K562 (cell line): ENCODE measurements around the gene CDC45. TPM values are rescaled to one million over a fixed set of nuclear protein-coding genes. Genes with fewer than 3 reads are reported as not detected.

ENCODE experiments used
- CEBPB ChIP-seq: fragments of 450-650 bp; IDR thresholded peaks from 2 replicates; pipeline ENCODE4 v1.6.1; 2016; ENCODE audit warnings: missing genetic modification characterization, missing compliant biosample characterization
- CEBPZ ChIP-seq: fragments of 150-350 bp; IDR thresholded peaks from 2 replicates; pipeline ENCODE4 v1.6.1; 2014; ENCODE audit warnings: low read depth, mild to moderate bottlenecking, low read length, borderline replicate concordance
- GATAD2A ChIP-seq: fragments of 450-650 bp; IDR thresholded peaks from 2 replicates; pipeline ENCODE4 v1.6.1; 2017
- HDAC1 ChIP-seq, 2 experiments: fragments of 450-650 bp; IDR thresholded peaks; 2 replicates each; pipeline ENCODE4 v1.6.1; 2016 to 2017; ENCODE audit warnings: inconsistent platforms in 1 of 2, mild to moderate bottlenecking in 1 of 2, moderate library complexity in 1 of 2
- HMG20B ChIP-seq: fragments of 250-450 bp; sonication (Bioruptor Pico); IDR thresholded peaks from 2 replicates; pipeline ENCODE4 v1.5.0; 2021; ENCODE audit warnings: mild to moderate bottlenecking
- IRF1 ChIP-seq: sonication (generic); formaldehyde crosslinking; IDR thresholded peaks from 2 replicates; pipeline ENCODE4 v1.8.0; 2022; ENCODE audit warnings: missing genetic modification reagents, mild to moderate bottlenecking, borderline replicate concordance
- KAT2B ChIP-seq: IDR thresholded peaks from one replicate; pipeline ENCODE4 v1.6.1; 2012; ENCODE audit warnings: low read depth, mild to moderate bottlenecking, control low read depth, inconsistent platforms, low read length, moderate library complexity
- MIER1 ChIP-seq: fragments of 450-650 bp; IDR thresholded peaks from 2 replicates; pipeline ENCODE4 v1.6.1; 2016; ENCODE audit warnings: antibody characterized with exemption, mild to moderate bottlenecking, low read depth
- MTA3 ChIP-seq: fragments of 450-650 bp; formaldehyde crosslinking; IDR thresholded peaks from 2 replicates; pipeline ENCODE4 v1.6.1; 2017; ENCODE audit warnings: mild to moderate bottlenecking, borderline replicate concordance
- NCOA4 ChIP-seq: fragments of 450-650 bp; IDR thresholded peaks from 2 replicates; pipeline ENCODE4 v1.6.1; 2018; ENCODE audit warnings: mild to moderate bottlenecking; ENCODE audit not compliant: partially characterized antibody
- NELFE ChIP-seq: IDR thresholded peaks from 2 replicates; pipeline ENCODE4 v1.6.1; 2011; ENCODE audit warnings: mild to moderate bottlenecking; ENCODE audit not compliant: insufficient read depth, insufficient read length
- TBP ChIP-seq: optimal IDR thresholded peaks from 2 replicates; pipeline ENCODE3; 2011; ENCODE audit warnings: low read depth, low read length, improper control_type of control experiment
- TFAM ChIP-seq: fragments of 250-450 bp; sonication (Bioruptor Pico); conservative IDR thresholded peaks from 2 replicates; pipeline ENCODE4 v1.5.0; 2021; ENCODE audit warnings: mild to moderate bottlenecking, moderate library complexity
- TRIM28 ChIP-seq: fragments of 450-650 bp; IDR thresholded peaks from 2 replicates; pipeline ENCODE4 v1.6.1; 2017
- ZNF384 ChIP-seq: IDR thresholded peaks from 2 replicates; pipeline ENCODE4 v1.6.1; 2012; ENCODE audit warnings: low read depth, low read length, improper control_type of control experiment
- ZNF431 ChIP-seq: sonication (generic); formaldehyde crosslinking; IDR thresholded peaks from 2 replicates; pipeline ENCODE4 v1.8.0; 2022; ENCODE audit warnings: mild to moderate bottlenecking, missing genetic modification reagents
- polyA plus RNA-seq, 8 experiments: library from polyadenylated mRNA; depleted of rRNA in 4 of 8; stranded (reverse) in 5 of 8; unstranded in 3 of 8; fragments of >200 nt; fragmentation: Nextera tagmentation in 2 of 8; fragmentation: Illumina TruSeq in 1 of 8; extraction: Ambion mirVana in 2 of 8; extraction: Trizol in 1 of 8; gene quantifications; 2 replicates each; pipeline versions ENCODE4 v1.2.1 to v1.2.3, GENCODE V29; 2011 to 2014; ENCODE audit warnings: inconsistent platforms in 1 of 8, missing spikeins in 1 of 8
- total RNA-seq, 7 experiments: library from RNA; depleted of rRNA in 6 of 7; stranded (reverse); fragments of >200 nt in 6 of 7; fragmentation: Illumina TruSeq in 2 of 7; extraction: Trizol in 2 of 7; gene quantifications; 2 replicates each; pipeline versions ENCODE4 v1.2.1 to v1.2.3, GENCODE V29; 2011 to 2021; ENCODE audit warnings: low replicate concordance in 1 of 7
- TF ChIP-seq, protein P1 (sequence below): conservative IDR thresholded peaks from 2 replicates; pipeline ENCODE4 v1.6.1; 2011; ENCODE audit warnings: low read depth, mild to moderate bottlenecking, low read length; ENCODE audit not compliant: control insufficient read depth
- TF ChIP-seq, protein P2 (sequence below): fragments of 250-450 bp; sonication (Bioruptor Pico); IDR thresholded peaks from 2 replicates; pipeline ENCODE4 v1.4.0; 2020; ENCODE audit warnings: mild to moderate bottlenecking

The CDC45 gene
- total and polyA plus RNA-seq, 9 of the 15 experiments (the other 6 are each of a cell fraction or from before 2014, with no cell fraction given) = 251 to 580 (median 410) TPM

DNA sequence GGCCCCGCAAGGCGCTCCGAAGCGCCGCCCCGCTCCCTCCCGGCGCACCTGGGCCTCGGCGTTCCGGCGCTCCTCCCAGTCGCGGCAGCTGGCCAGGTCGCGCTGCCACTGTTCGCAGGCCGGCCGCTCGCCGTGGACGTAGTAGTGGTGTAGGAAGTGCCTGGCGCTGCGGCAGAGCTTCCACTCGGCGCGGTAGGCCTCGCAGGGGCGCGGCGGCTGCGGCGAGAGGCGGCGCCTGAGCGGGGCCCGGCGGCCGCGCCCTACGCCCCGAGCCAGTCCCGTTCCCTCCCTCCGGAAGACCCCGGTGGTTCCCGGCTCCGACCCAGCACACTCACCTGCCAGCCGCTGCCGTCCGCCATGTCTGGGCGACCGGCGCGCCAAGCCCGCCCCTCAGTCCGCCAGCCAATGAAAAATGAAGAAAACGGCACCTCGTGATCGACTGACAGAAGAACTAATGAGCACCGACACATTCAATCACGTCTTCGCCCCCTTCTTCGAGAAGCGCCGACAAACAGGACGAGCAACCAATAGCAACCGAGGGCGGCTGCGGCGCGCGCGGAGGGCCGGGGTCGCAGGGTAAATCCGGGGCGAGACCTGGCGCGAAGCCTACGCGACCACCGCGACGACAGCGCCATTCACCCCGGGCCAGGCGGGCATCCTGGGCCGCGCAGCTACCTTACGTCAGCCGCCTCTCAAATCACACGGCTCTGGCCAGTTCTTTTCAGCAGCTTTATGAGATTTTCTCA, 32.2 kb upstream of the CDC45 start, which contains the start of gene C22orf39 (continued):
- TF ChIP-seq CEBPZ (peak; percentile 96), HDAC1 (IDR thresholded peaks at IDR 0.05) (peak in 1 of 2 experiments; percentile 87; a peak in 2 of 4 replicates), ZNF431 (no peak), NELFE (no peak), IRF1 (CRISPR knock-in tag) (no peak), MIER1 (no peak), ZNF384 (no peak), GATAD2A (peak; percentile 52; the same call in 1 of the 2 replicates), MTA3 (peak; percentile 97), TBP (no peak), CEBPB (no peak), TRIM28 (no peak; the same call in 1 of the 2 replicates), TFAM (no peak), HMG20B (CRISPR knock-in tag) (no peak), NCOA4 (no peak), KAT2B (no peak)
- TF ChIP-seq, protein P1, sequence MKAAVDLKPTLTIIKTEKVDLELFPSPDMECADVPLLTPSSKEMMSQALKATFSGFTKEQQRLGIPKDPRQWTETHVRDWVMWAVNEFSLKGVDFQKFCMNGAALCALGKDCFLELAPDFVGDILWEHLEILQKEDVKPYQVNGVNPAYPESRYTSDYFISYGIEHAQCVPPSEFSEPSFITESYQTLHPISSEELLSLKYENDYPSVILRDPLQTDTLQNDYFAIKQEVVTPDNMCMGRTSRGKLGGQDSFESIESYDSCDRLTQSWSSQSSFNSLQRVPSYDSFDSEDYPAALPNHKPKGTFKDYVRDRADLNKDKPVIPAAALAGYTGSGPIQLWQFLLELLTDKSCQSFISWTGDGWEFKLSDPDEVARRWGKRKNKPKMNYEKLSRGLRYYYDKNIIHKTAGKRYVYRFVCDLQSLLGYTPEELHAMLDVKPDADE = peak; percentile 85; the same call in 1 of the 2 replicates
- TF ChIP-seq, protein P2, sequence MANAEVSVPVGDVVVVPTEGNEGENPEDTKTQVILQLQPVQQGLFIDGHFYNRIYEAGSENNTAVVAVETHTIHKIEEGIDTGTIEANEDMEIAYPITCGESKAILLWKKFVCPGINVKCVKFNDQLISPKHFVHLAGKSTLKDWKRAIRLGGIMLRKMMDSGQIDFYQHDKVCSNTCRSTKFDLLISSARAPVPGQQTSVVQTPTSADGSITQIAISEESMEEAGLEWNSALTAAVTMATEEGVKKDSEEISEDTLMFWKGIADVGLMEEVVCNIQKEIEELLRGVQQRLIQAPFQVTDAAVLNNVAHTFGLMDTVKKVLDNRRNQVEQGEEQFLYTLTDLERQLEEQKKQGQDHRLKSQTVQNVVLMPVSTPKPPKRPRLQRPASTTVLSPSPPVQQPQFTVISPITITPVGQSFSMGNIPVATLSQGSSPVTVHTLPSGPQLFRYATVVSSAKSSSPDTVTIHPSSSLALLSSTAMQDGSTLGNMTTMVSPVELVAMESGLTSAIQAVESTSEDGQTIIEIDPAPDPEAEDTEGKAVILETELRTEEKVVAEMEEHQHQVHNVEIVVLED (CRISPR knock-in tag) = peak; percentile 67
